NCI-H226 (cell line): ENCODE data around the gene BCL2A1.
A peak's percentile ranks its signal among the peaks of the same experiment; 100 is the strongest.
"Not testable (repeated sequence)": the region's sequence is repeated elsewhere in the genome, so short reads cannot be mapped to it uniquely, and the experiment has no call there.

Experiments
- DNase-seq: peaks from one replicate; pipeline ENCODE4 v3.0.0-alpha.2; 2015

The BCL2A1 gene

GRCh38 chr15:79956354-79956939 is 14.5 kb downstream of the BCL2A1 start:
- no peak for DNase-seq

GRCh38 chr15:79954661-79955060 is 16.3 kb downstream of the BCL2A1 start:
- DNase-seq = no peak

- DNase-seq = no peak
These were observed 17.0 kb downstream of the BCL2A1 start for GRCh38 chr15:79953951-79954444.

- DNase-seq = no peak
These were observed 18.7 kb downstream of the BCL2A1 start for GRCh38 chr15:79952329-79952728.

- DNase-seq = no peak
These were observed 20.7 kb downstream of the BCL2A1 start for GRCh38 chr15:79950247-79950646.

- DNase-seq = no peak
These were observed 22.2 kb downstream of the BCL2A1 start for GRCh38 chr15:79948761-79949160.

- no peak for DNase-seq
These were observed 22.8 kb downstream of the BCL2A1 start for GRCh38 chr15:79948095-79948695.

GRCh38 chr15:79947009-79947408 is 24.0 kb downstream of the BCL2A1 start:
- no peak for DNase-seq

GRCh38 chr15:79944622-79945021 is 26.4 kb downstream of the BCL2A1 start:
- no peak for DNase-seq

- peak; percentile 58 for DNase-seq
These were observed 27.2 kb downstream of the BCL2A1 start for GRCh38 chr15:79943820-79944219.

- peak; percentile 51 for DNase-seq
These were observed 28.1 kb downstream of the BCL2A1 start for GRCh38 chr15:79942741-79943481.

GRCh38 chr15:79939399-79939798 is 31.6 kb downstream of the BCL2A1 start:
- no peak for DNase-seq

- DNase-seq = no peak
These were observed 32.9 kb downstream of the BCL2A1 start for GRCh38 chr15:79938143-79938542.

GRCh38 chr15:79935556-79936201 is 35.3 kb downstream of the BCL2A1 start:
- not testable (repeated sequence) for DNase-seq

GRCh38 chr15:79933231-79933630 is 37.8 kb downstream of the BCL2A1 start:
- DNase-seq = no peak

- DNase-seq = no peak
These were observed 38.5 kb downstream of the BCL2A1 start for GRCh38 chr15:79932447-79932846.

- DNase-seq = no peak
These were observed 40.5 kb downstream of the BCL2A1 start for GRCh38 chr15:79930516-79930915.

GRCh38 chr15:79929412-79929811 is 41.6 kb downstream of the BCL2A1 start:
- no peak for DNase-seq

GRCh38 chr15:79926116-79926515 is 44.9 kb downstream of the BCL2A1 start:
- DNase-seq = not testable (repeated sequence)

GRCh38 chr15:79924379-79924778 is 46.6 kb downstream of the BCL2A1 start:
- DNase-seq = no peak

GRCh38 chr15:79923515-79924169 is 47.4 kb downstream of the BCL2A1 start:
- peak; percentile 99 for DNase-seq

GRCh38 chr15:79923079-79923514 is 47.9 kb downstream of the BCL2A1 start:
- DNase-seq = peak; percentile 36

- no peak for DNase-seq
These were observed 48.4 kb downstream of the BCL2A1 start for GRCh38 chr15:79922512-79923078.
